WTC11 (cell line): Measurements from ENCODE around the gene RPTOR. TPM values are rescaled to one million over a fixed set of nuclear protein-coding genes. Genes with fewer than 3 reads are reported as not detected.

Experiments used
- ATAC-seq: fragments of 200-7000 bp; cut with Tn5 transposase; 2 replicates; pipeline ENCODE4 v1.10.0; 2021; ENCODE audit warnings: mild to moderate bottlenecking, moderate library complexity
- CTCF ChIA-PET: fragments of 300-600 bp; sonication (Branson Sonifier 250); formaldehyde crosslinking; loops from one replicate; lab custom pipeline; 2021; ENCODE audit warnings: antibody characterized with exemption; lab: Charles Lee
- POLR2A ChIA-PET: fragments of 350-600 bp; sonication (Branson Sonifier 250); formaldehyde crosslinking; loops from one replicate; lab custom pipeline; 2021; ENCODE audit warnings: antibody characterized with exemption; lab: Charles Lee
- DNase-seq: peaks from one replicate; pipeline ENCODE4 v3.0.0; 2021; ENCODE audit warnings: low spot score
- H3K27ac Mint-ChIP-seq: 2 replicates; pipeline ENCODE4 v1.8.0; 2021; ENCODE audit warnings: mixed read lengths
- H3K27me3 Mint-ChIP-seq: 2 replicates; pipeline ENCODE4 v1.8.0; 2021; ENCODE audit warnings: low read depth, mild to moderate bottlenecking, moderate library complexity, mixed read lengths
- H3K36me3 Mint-ChIP-seq: 2 replicates; pipeline ENCODE4 v1.8.0; 2021; ENCODE audit warnings: mixed read lengths
- H3K4me1 Mint-ChIP-seq: 2 replicates; pipeline ENCODE4 v1.8.0; 2022; ENCODE audit warnings: mixed read lengths
- H3K4me3 Mint-ChIP-seq: 2 replicates; pipeline ENCODE4 v1.8.0; 2021; ENCODE audit warnings: mild to moderate bottlenecking, moderate library complexity, mixed read lengths
- H3K9me3 Mint-ChIP-seq: 2 replicates; pipeline ENCODE4 v1.8.0; 2021; ENCODE audit warnings: mixed read lengths
- CBFB ChIP-seq: sonication (generic); formaldehyde crosslinking; IDR thresholded peaks from 2 replicates; pipeline ENCODE4 v1.8.1; 2022; ENCODE audit warnings: mild to moderate bottlenecking, low read depth, missing genetic modification reagents
- E2F1 ChIP-seq: sonication (generic); formaldehyde crosslinking; IDR thresholded peaks from 2 replicates; pipeline ENCODE4 v1.8.0; 2022; ENCODE audit warnings: mild to moderate bottlenecking, missing genetic modification reagents
- ESRRA ChIP-seq: sonication (generic); formaldehyde crosslinking; IDR thresholded peaks from 2 replicates; pipeline ENCODE4 v1.8.1; 2022; ENCODE audit warnings: mild to moderate bottlenecking, missing genetic modification reagents, borderline replicate concordance
- GABPB1 ChIP-seq: sonication (generic); formaldehyde crosslinking; IDR thresholded peaks from 2 replicates; pipeline ENCODE4 v1.8.1; 2023; ENCODE audit warnings: mild to moderate bottlenecking, missing genetic modification reagents
- IRF1 ChIP-seq: sonication (generic); formaldehyde crosslinking; IDR thresholded peaks from 2 replicates; pipeline ENCODE4 v1.8.0; 2023; ENCODE audit warnings: missing genetic modification reagents
- MYBL2 ChIP-seq: sonication (generic); formaldehyde crosslinking; IDR thresholded peaks from 2 replicates; pipeline ENCODE4 v1.8.1; 2023; ENCODE audit warnings: mild to moderate bottlenecking, moderate library complexity, missing genetic modification reagents
- NR2C2 ChIP-seq: sonication (generic); formaldehyde crosslinking; IDR thresholded peaks from 2 replicates; pipeline ENCODE4 v1.8.0; 2022; ENCODE audit warnings: mild to moderate bottlenecking, missing genetic modification reagents
- OVOL2 ChIP-seq: fragments of 250-450 bp; sonication (Bioruptor Pico); IDR thresholded peaks from 2 replicates; pipeline ENCODE4 v1.9.0; 2021; ENCODE audit warnings: mild to moderate bottlenecking, borderline replicate concordance
- PRDM15 ChIP-seq: sonication (generic); formaldehyde crosslinking; IDR thresholded peaks from 2 replicates; pipeline ENCODE4 v1.8.0; 2022; ENCODE audit warnings: missing genetic modification reagents
- TCF7 ChIP-seq: sonication (generic); formaldehyde crosslinking; IDR thresholded peaks from 2 replicates; pipeline ENCODE4 v1.8.0; 2022; ENCODE audit warnings: mild to moderate bottlenecking, low read depth, missing genetic modification reagents, moderate library complexity
- ZBTB43 ChIP-seq: sonication (generic); formaldehyde crosslinking; IDR thresholded peaks from 2 replicates; pipeline ENCODE4 v1.8.1; 2023; ENCODE audit warnings: mild to moderate bottlenecking, missing genetic modification reagents
- ZNF121 ChIP-seq: sonication (generic); formaldehyde crosslinking; IDR thresholded peaks from 2 replicates; pipeline ENCODE4 v1.8.0; 2023; ENCODE audit warnings: missing genetic modification reagents
- ZNF232 ChIP-seq: sonication (generic); formaldehyde crosslinking; IDR thresholded peaks from 2 replicates; pipeline ENCODE4 v1.8.0; 2022; ENCODE audit warnings: mild to moderate bottlenecking, missing genetic modification reagents
- ZNF317 ChIP-seq: sonication (generic); formaldehyde crosslinking; IDR thresholded peaks from 2 replicates; pipeline ENCODE4 v1.8.1; 2023; ENCODE audit warnings: low read depth, mild to moderate bottlenecking, moderate library complexity, missing genetic modification reagents, borderline replicate concordance
- ZNF423 ChIP-seq: fragments of 250-450 bp; sonication (Bioruptor Pico); IDR thresholded peaks from 2 replicates; pipeline ENCODE4 v2.1.2; 2022; ENCODE audit warnings: mild to moderate bottlenecking, moderate library complexity
- ZSCAN18 ChIP-seq: fragments of 250-450 bp; sonication (Bioruptor Pico); IDR thresholded peaks from 2 replicates; pipeline ENCODE4 v2.1.2; 2022; ENCODE audit warnings: mild to moderate bottlenecking, moderate library complexity
- total RNA-seq: library from RNA; stranded (reverse); gene quantifications from 3 replicates; pipeline ENCODE4 v1.2.3, GENCODE V29; 2021

RPTOR gene
- total RNA-seq, 1 experiment from 2014 or later: 41.0 TPM

GRCh38 chr17:80526116-80526910, 18.3 kb upstream of the RPTOR start:
- Mint-ChIP-seq H3K27ac (no peak overlapping the region), H3K36me3 (no peaks in the 10 kb centered on the region), H3K27me3 (no peaks in the 10 kb centered on the region; the same call in 1 of the 2 replicates), H3K4me3 (peak overlapping the region; percentile 33), H3K9me3 (no peaks in the 10 kb centered on the region), H3K4me1 (peaks cover 18% of the 10 kb centered on the region)
- ChIA-PET POLR2A (no interaction called here), CTCF (interaction anchor here (0.7 to 1.7 kb wide), 3 partner anchors 14 to 99 kb away, joined by 3 to 9 read pairs (median 6); no protein-coding TSS in a partner anchor)
- DNase-seq: peak; percentile 54
- TF ChIP-seq ZNF423 (CRISPR knock-in tag): peak; percentile 66; the same call in 1 of the 2 replicates
- no peak for TF ChIP-seq OVOL2 (CRISPR knock-in tag)
- no peak for TF ChIP-seq GABPB1 (CRISPR knock-in tag)
- peak; percentile 85 for ATAC-seq

GRCh38 chr17:80527016-80527645, 17.5 kb upstream of the RPTOR start:
- Mint-ChIP-seq H3K4me3 (peak overlapping the region; percentile 33), H3K9me3 (no peaks in the 10 kb centered on the region), H3K27ac (no peak overlapping the region), H3K27me3 (no peaks in the 10 kb centered on the region; the same call in 1 of the 2 replicates), H3K4me1 (peaks cover 18% of the 10 kb centered on the region), H3K36me3 (no peaks in the 10 kb centered on the region)
- TF ChIP-seq ZNF317 (CRISPR knock-in tag) (peak; percentile 59; the same call in 1 of the 2 replicates), NR2C2 (no peak)
- POLR2A ChIA-PET: no interaction called here
- DNase-seq (no peak), ATAC-seq (no peak)
- CTCF ChIA-PET: interaction anchor here (1.5 to 1.7 kb wide), 2 partner anchors 52 to 100 kb away, joined by 3 to 9 read pairs; no protein-coding TSS in a partner anchor

GRCh38 chr17:80528536-80528935, 16.1 kb upstream of the RPTOR start:
- no peak overlapping the region for H3K4me3 Mint-ChIP-seq
- CTCF ChIA-PET: interaction anchor here (1.2 kb wide), 1 partner anchor 102 kb away, joined by 4 read pairs; no protein-coding TSS in a partner anchor
- peaks cover 18% of the 10 kb centered on the region for H3K4me1 Mint-ChIP-seq
- TF ChIP-seq ZBTB43 (CRISPR knock-in tag) (no peak), OVOL2 (CRISPR knock-in tag) (no peak), ESRRA (CRISPR knock-in tag) (no peak), ZSCAN18 (CRISPR knock-in tag) (no peak), ZNF232 (CRISPR knock-in tag) (no peak), TCF7 (CRISPR knock-in tag) (no peak), MYBL2 (no peak), PRDM15 (CRISPR knock-in tag) (no peak), ZNF121 (CRISPR knock-in tag) (no peak), E2F1 (no peak), IRF1 (CRISPR knock-in tag) (no peak), CBFB (CRISPR knock-in tag) (no peak)
- no peaks in the 10 kb centered on the region for H3K9me3 Mint-ChIP-seq
- no peaks in the 10 kb centered on the region for H3K27me3 Mint-ChIP-seq
- no peaks in the 10 kb centered on the region for H3K36me3 Mint-ChIP-seq
- ATAC-seq (no peak), DNase-seq (no peak)
- H3K27ac Mint-ChIP-seq: no peak overlapping the region
- POLR2A ChIA-PET: no interaction called here
